Endothelial cell of umbilical vein (primary cell): ENCODE results near the gene GYG1. TPM values are rescaled to one million over a fixed set of nuclear protein-coding genes. Genes with fewer than 3 reads are reported as not detected.

ENCODE experiments used
- BruUV-seq: library from RNA; stranded (reverse); fragments of 400-500 nt; replicated peaks from 2 replicates; lab custom pipeline; 2021; lab: Mats Ljungman, UMichigan
- CTCF ChIA-PET: fragments of 300-600, 350-600 bp; sonication (Branson Sonifier 250); formaldehyde crosslinking; loops from one replicate; lab custom pipeline; 2021; ENCODE audit warnings: antibody characterized with exemption, inconsistent platforms; lab: Charles Lee
- POLR2A ChIA-PET: fragments of 300-600, 350-600 bp; sonication (Branson Sonifier 250); formaldehyde crosslinking; loops from one replicate; lab custom pipeline; 2021; ENCODE audit warnings: antibody characterized with exemption, inconsistent platforms; lab: Charles Lee
- DNase-seq: peaks from one replicate; pipeline ENCODE4 v3.0.0-alpha.2; 2011; ENCODE audit warnings: low read depth, low spot score
- FAIRE-seq: peaks from 2 replicates; lab custom pipeline; 2011; peaks lifted over from hg19 to GRCh38; lab: Jason Lieb, UNC
- H2AFZ ChIP-seq: 2 replicates; pipeline ENCODE4 v1.6.0; 2012; ENCODE audit warnings: low read depth, low read length, control low read depth, inconsistent platforms
- H3K27ac ChIP-seq: 2 replicates; pipeline ENCODE4 v1.5.1; 2011; ENCODE audit warnings: low read depth, mild to moderate bottlenecking, control low read depth, low read length, moderate library complexity; ENCODE audit not compliant: insufficient read depth
- H3K27me3 ChIP-seq, 2 experiments: 2 replicates each; pipeline versions ENCODE4 v1.6.0 to v1.6.1; 2011; ENCODE audit warnings: low read length in 2 of 2, mixed read lengths in 1 of 2; ENCODE audit not compliant: control insufficient read depth in 2 of 2, insufficient read depth in 2 of 2
- H3K36me3 ChIP-seq, 2 experiments: 2 replicates in 1 of 2; 3 replicates in 1 of 2; pipeline ENCODE4 v1.5.1; 2011; ENCODE audit warnings: low read length in 2 of 2, mild to moderate bottlenecking in 1 of 2, moderate library complexity in 1 of 2; ENCODE audit not compliant: control insufficient read depth in 2 of 2, insufficient read depth in 2 of 2; ENCODE audit errors: extremely low read depth in 1 of 2
- H3K4me1 ChIP-seq: 3 replicates; pipeline ENCODE4 v1.5.1; 2011; ENCODE audit warnings: mild to moderate bottlenecking, low read length; ENCODE audit not compliant: control insufficient read depth, insufficient read depth; ENCODE audit errors: extremely low read depth
- H3K4me2 ChIP-seq: 2 replicates; pipeline ENCODE4 v1.6.1; 2011; ENCODE audit warnings: low read length, control low read depth, mixed read lengths; ENCODE audit not compliant: insufficient read depth
- H3K4me3 ChIP-seq, 3 experiments: fragments of 200-600 bp in 1 of 3; sonication (generic), shearing (Covaris generic) in 1 of 3; replicated peaks in 1 of 3; 2 replicates each; pipeline ENCODE4 v1.5.1; 2011 to 2016; ENCODE audit warnings: control low read depth in 3 of 3, low read length in 3 of 3, mild to moderate bottlenecking in 2 of 3, inconsistent platforms in 1 of 3, low read depth in 1 of 3, moderate library complexity in 1 of 3; ENCODE audit not compliant: insufficient read depth in 1 of 3
- H3K79me2 ChIP-seq: 2 replicates; pipeline ENCODE4 v1.6.0; 2012; ENCODE audit warnings: low read length, inconsistent platforms; ENCODE audit not compliant: control insufficient read depth, insufficient read depth
- H3K9ac ChIP-seq: replicated peaks from 2 replicates; pipeline ENCODE3; 2011; ENCODE audit warnings: low read length, control low read depth; ENCODE audit not compliant: insufficient read depth; ENCODE audit errors: extremely low read depth
- H3K9me1 ChIP-seq: replicated peaks from 3 replicates; pipeline ENCODE4 v1.6.0; 2011; ENCODE audit warnings: mild to moderate bottlenecking, low read length; ENCODE audit not compliant: control insufficient read depth, insufficient read depth; ENCODE audit errors: extremely low read depth
- H3K9me3 ChIP-seq: replicated peaks from 2 replicates; pipeline ENCODE4 v1.5.1; 2012; ENCODE audit warnings: low read length, inconsistent platforms; ENCODE audit not compliant: control insufficient read depth, insufficient read depth
- H4K20me1 ChIP-seq: replicated peaks from 2 replicates; pipeline ENCODE3; 2011; ENCODE audit warnings: mild to moderate bottlenecking, low read length; ENCODE audit not compliant: control insufficient read depth, insufficient read depth; ENCODE audit errors: extremely low read depth
- CTCF ChIP-seq, 2 donors: IDR thresholded peaks; 1 replicate in 1 of 2; 2 replicates in 1 of 2; pipeline ENCODE4 v1.5.1; 2011; ENCODE audit warnings: low read length in 2 of 2, mild to moderate bottlenecking in 2 of 2, moderate library complexity in 2 of 2, control low read depth in 1 of 2, inconsistent platforms in 1 of 2, low read depth in 1 of 2; ENCODE audit not compliant: insufficient read depth in 1 of 2; ENCODE audit errors: extremely low read depth in 1 of 2
- EZH2 ChIP-seq: IDR thresholded peaks from 2 replicates; pipeline ENCODE4 v1.6.1; 2012; ENCODE audit warnings: borderline replicate concordance, low read depth, mild to moderate bottlenecking, moderate library complexity, low read length, inconsistent platforms; ENCODE audit not compliant: severe bottlenecking
- FOS ChIP-seq: IDR thresholded peaks from 2 replicates; pipeline ENCODE4 v1.6.1; 2011; ENCODE audit warnings: mild to moderate bottlenecking, low read length, moderate library complexity, borderline replicate concordance; ENCODE audit not compliant: insufficient read depth
- GATA2 ChIP-seq: IDR thresholded peaks from 2 replicates; pipeline ENCODE4 v1.7.0; 2011; ENCODE audit warnings: low read depth, mild to moderate bottlenecking, moderate library complexity, mixed read lengths, low read length; ENCODE audit not compliant: insufficient read length, insufficient read depth
- JUN ChIP-seq: IDR thresholded peaks from 2 replicates; pipeline ENCODE4 v1.6.1; 2011; ENCODE audit warnings: borderline replicate concordance, low read depth; ENCODE audit not compliant: insufficient read length, insufficient read depth
- MAX ChIP-seq: IDR thresholded peaks from 2 replicates; pipeline ENCODE4 v1.6.1; 2011; ENCODE audit not compliant: insufficient read depth, insufficient read length
- MYC ChIP-seq: IDR thresholded peaks from one replicate; pipeline ENCODE4 v1.6.1; 2011; ENCODE audit warnings: mild to moderate bottlenecking, low read depth, low read length
- POLR2A ChIP-seq: IDR thresholded peaks from 2 replicates; pipeline ENCODE4 v1.6.1; 2012; ENCODE audit warnings: low read depth, mild to moderate bottlenecking, control low read depth, low read length
- POLR2AphosphoS5 ChIP-seq: IDR thresholded peaks from 2 replicates; pipeline ENCODE4 v1.6.1; 2012; ENCODE audit warnings: low read depth, mild to moderate bottlenecking, control low read depth, low read length, moderate library complexity; ENCODE audit not compliant: insufficient read depth
- dilution Hi-C: fragments of 300-500 bp; cut with MboI; formaldehyde crosslinking; loops from one replicate; pipeline ENCODE4 v1.15.0; 2019; ENCODE audit warnings: low sequenced_read_pairs; ENCODE audit not compliant: extremely low pct_ligation_motif_present
- intact Hi-C: fragments of 100-400 bp; cut with micrococcal nuclease; formaldehyde crosslinking; loops from one replicate; pipeline ENCODE4 v1.10.0; 2022
- polyA plus RNA-seq, 4 experiments: library from polyadenylated mRNA; depleted of rRNA in 3 of 4; stranded (reverse) in 3 of 4; unstranded in 1 of 4; fragments of >200 nt; gene quantifications; 2 replicates each; pipeline versions ENCODE4 v1.2.1 to v1.2.3, GENCODE V29; 2011 to 2012; ENCODE audit warnings: missing spikeins in 1 of 4
- total RNA-seq: library from RNA; stranded (reverse); gene quantifications from 2 replicates; pipeline ENCODE4 v1.2.3, GENCODE V29; 2021

GYG1 gene
- total and polyA plus RNA-seq, 2 donors (not counting 3 experiments of a cell fraction or from before 2014, with no cell fraction given) = 24.7 to 58.5 TPM

GRCh38 chr3:148975248-148975647 lies 16.1 kb upstream of the GYG1 start:
- Histone ChIP-seq H3K9me1 (no peaks in the 10 kb centered on the region), H3K9ac (no peak overlapping the region), H4K20me1 (no peaks in the 10 kb centered on the region), H3K79me2 (no peaks in the 10 kb centered on the region), H2AFZ (no peak overlapping the region), H3K9me3 (no peaks in the 10 kb centered on the region), H3K27ac (no peak overlapping the region), H3K4me1 (no peaks in the 10 kb centered on the region), H3K4me2 (no peak overlapping the region), H3K36me3 (no peaks in the 10 kb centered on the region), H3K4me3 (no peak overlapping the region), H3K27me3 (peaks cover 0 to 3% of the 10 kb centered on the region in 2 experiments)
- BruUV-seq = no TSS peak
- FAIRE-seq = no peak
- CTCF ChIA-PET = no interaction called here
- TF ChIP-seq CTCF (IDR thresholded peaks at IDR 0.05; ENCODE audit: extremely low read depth in 1 of 2, insufficient read depth in 1 of 2, low read depth in 1 of 2, low read length in 2 of 2) = no peak
- TF ChIP-seq EZH2 = no peak
- no peak for TF ChIP-seq MYC
- no peak for TF ChIP-seq JUN
- no peak for TF ChIP-seq GATA2
- no peak for TF ChIP-seq POLR2AphosphoS5
- no peak for TF ChIP-seq POLR2A
- TF ChIP-seq MAX = no peak
- no peak for TF ChIP-seq FOS
- intact Hi-C loops (no loop called here), dilution Hi-C loops (no loop called here)
- POLR2A ChIA-PET = no interaction called here
- DNase-seq = no peak
